ENCODE results near the gene PROM1.

GRCh38 chr4:15990570-15991285 is 93.1 kb downstream of the PROM1 start:
- no peak for TF ChIP-seq CTCF (IDR thresholded peaks at IDR 0.05)
- TF ChIP-seq EP300 (IDR thresholded peaks at IDR 0.05): no peak
- TF ChIP-seq POLR2A (IDR thresholded peaks at IDR 0.05): no peak
